Activated CD8-positive, alpha-beta T cell treated with anti-CD3 and anti-CD28 coated beads, Interleukin-2, amount 10 ng/mL, durations not matched to agents 7 days and 5 days (primary cell): ENCODE measurements around the gene PITPNM1. TPM values are rescaled to one million over a fixed set of nuclear protein-coding genes. Genes with fewer than 3 reads are reported as not detected.
"Not testable (repeated sequence)": the region's sequence is repeated elsewhere in the genome, so short reads cannot be mapped to it uniquely, and the experiment has no call there.

Experiments used
- ATAC-seq: fragments of 150-1000 bp; cut with Tn5 transposase; one replicate; pipeline ENCODE4 v1.10.0; 2021; ENCODE audit warnings: moderate library complexity
- CTCF ChIA-PET: fragments of 350-600 bp; sonication (Branson Sonifier 250); formaldehyde crosslinking; loops from one replicate; lab custom pipeline; 2021; ENCODE audit warnings: antibody characterized with exemption; lab: Charles Lee
- POLR2A ChIA-PET: fragments of 350-600 bp; sonication (Branson Sonifier 250); formaldehyde crosslinking; loops from one replicate; lab custom pipeline; 2021; ENCODE audit warnings: antibody characterized with exemption; lab: Charles Lee
- DNase-seq: peaks from one replicate; pipeline ENCODE4 v3.0.0-alpha.2; 2020
- H3K27ac Mint-ChIP-seq: one replicate; pipeline ENCODE4 v1.8.0; 2021; ENCODE audit warnings: mild to moderate bottlenecking, mixed read lengths
- H3K27me3 Mint-ChIP-seq: one replicate; pipeline ENCODE4 v1.8.0; 2021; ENCODE audit warnings: low read depth, mixed read lengths
- H3K36me3 Mint-ChIP-seq: one replicate; pipeline ENCODE4 v1.8.0; 2021; ENCODE audit warnings: low read depth, mixed read lengths
- H3K4me1 Mint-ChIP-seq: one replicate; pipeline ENCODE4 v1.8.0; 2021; ENCODE audit warnings: low read depth, mixed read lengths
- H3K4me3 Mint-ChIP-seq: one replicate; pipeline ENCODE4 v1.8.0; 2021; ENCODE audit warnings: mild to moderate bottlenecking, mixed read lengths
- H3K9me3 Mint-ChIP-seq: one replicate; pipeline ENCODE4 v1.8.0; 2022; ENCODE audit warnings: mixed read lengths; ENCODE audit not compliant: insufficient read depth
- total RNA-seq, 2 experiments: library from RNA; stranded (reverse); gene quantifications; one replicate each; pipeline ENCODE4 v1.2.3, GENCODE V29; 2021

Gene PITPNM1
- total RNA-seq, 2 experiments from 2014 or later, result 110 to 117 TPM

DNA sequence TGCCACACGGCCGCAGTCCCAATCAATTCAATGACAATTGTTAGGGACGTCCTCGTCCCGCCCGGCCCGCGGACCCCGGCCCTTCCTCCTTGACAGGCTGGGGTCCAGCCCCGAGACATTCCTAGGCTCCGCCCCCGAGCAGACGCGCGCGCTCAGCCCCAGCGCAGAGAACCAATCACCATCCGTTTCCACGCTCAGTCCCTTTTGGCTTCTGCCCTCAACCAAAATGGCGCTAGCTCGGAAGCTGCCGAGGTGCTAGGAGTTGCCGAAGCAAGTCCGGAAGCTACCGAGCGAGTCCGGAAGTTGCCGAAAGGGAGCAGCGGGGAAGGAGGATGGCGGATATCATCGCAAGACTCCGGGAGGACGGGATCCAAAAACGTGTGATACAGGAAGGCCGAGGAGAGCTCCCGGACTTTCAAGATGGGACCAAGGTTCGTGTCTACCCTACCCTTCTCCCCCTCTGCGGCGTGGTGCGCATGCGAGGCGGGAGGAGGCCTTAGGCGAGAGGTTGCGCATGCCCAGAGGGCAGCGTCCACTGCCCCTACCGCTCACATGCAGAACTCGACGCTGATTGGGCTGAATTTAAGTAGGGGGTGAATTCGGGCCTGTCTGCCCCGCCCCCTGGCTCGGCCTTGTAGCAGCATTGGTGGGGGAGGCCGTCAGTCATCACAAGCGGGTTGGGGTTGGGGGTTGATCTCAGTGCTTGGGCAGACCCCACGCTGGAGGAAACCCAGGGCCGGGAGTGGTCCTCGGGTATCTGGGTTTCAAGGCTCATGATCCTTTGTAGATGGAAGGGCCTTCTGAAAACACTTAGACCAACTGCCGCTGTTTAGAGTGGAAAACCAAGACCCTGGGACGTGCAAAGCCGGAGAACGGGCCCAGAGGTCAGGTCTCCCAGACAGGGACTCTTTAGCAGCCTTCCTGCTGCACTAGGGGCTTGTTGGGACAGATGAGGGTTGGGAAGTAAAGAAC is 22.1 kb downstream of the PITPNM1 start, which contains the start of gene AIP:
Gene AIP (plus strand): TSS at position 200 of the 972 bp plus-strand sequence. CDS start 133 bp downstream, at position 333.
- POLR2A ChIA-PET, result interaction anchor here (0.5 to 5.0 kb wide), 15 partner anchors 8 to 244 kb away, joined by 3 to 84 read pairs (median 3); partner anchors contain the start of genes GPR152, PITPNM1, PPP1CA and PTPRCAP

DNA sequence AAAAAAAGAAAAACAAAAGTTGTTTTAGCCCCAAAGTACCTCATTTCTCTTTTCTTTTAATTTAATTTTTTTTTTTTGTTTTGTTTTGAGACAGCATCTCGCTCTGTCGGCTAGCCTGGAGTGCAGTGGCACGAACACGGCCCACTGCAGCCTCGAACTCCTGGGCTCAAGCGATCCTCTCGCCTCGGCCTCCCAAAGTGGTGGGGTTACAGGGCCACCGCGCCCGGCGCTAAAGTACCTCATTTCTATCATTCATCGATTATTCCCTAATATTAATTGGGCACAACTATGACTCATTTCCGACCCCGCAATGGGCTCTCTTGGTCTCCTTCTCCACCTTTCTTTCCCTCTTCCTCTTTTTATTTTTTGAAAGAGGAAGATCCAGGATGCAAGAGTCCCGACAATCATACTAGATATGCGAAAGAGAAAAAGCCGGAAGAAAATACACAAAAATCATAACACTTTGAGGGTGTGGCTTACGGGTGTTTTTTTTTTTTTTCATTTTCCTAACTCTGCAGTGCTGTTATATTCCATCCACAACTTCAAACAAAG is 22.8 kb downstream of the PITPNM1 start:
- Mint-ChIP-seq H3K4me3 (peak overlapping the region; percentile 93), H3K9me3 (no peaks in the 10 kb centered on the region), H3K4me1 (peaks cover 46% of the 10 kb centered on the region), H3K27me3 (peaks cover 5% of the 10 kb centered on the region), H3K27ac (peak overlapping the region; percentile 99), H3K36me3 (peaks cover 35% of the 10 kb centered on the region)
- DNase-seq (no peak), ATAC-seq (peak; percentile 6)
- POLR2A ChIA-PET, result interaction anchor here (0.5 to 5.0 kb wide), 12 partner anchors 7 to 243 kb away, joined by 3 to 84 read pairs (median 4); partner anchors contain the start of genes PITPNM1, PPP1CA, PTPRCAP and TBC1D10C
- CTCF ChIA-PET, result interaction anchor here (0.7 to 2.9 kb wide), 7 partner anchors 23 to 131 kb away, joined by 3 to 9 read pairs (median 4); partner anchors contain the start of genes PITPNM1, PPP1CA and PTPRCAP

More for the DNA sequence above, 22.1 kb downstream of the PITPNM1 start, which contains the start of gene AIP:
- DNase-seq, result peak; percentile 99
- Mint-ChIP-seq H3K27ac (peak within 1 kb of the TSS; percentile 99), H3K27me3 (peaks cover 5% of the 10 kb centered on the region), H3K4me3 (peak within 1 kb of the TSS; percentile 93), H3K4me1 (peaks cover 53% of the 10 kb centered on the region), H3K36me3 (peaks cover 43% of the 10 kb centered on the region), H3K9me3 (no peaks in the 10 kb centered on the region)
- CTCF ChIA-PET, result interaction anchor here (0.7 to 2.9 kb wide), 8 partner anchors 14 to 132 kb away, joined by 3 to 9 read pairs (median 4); partner anchors contain the start of genes PITPNM1, PPP1CA, PTPRCAP and TMEM134
- peak; percentile 87 for ATAC-seq

DNA sequence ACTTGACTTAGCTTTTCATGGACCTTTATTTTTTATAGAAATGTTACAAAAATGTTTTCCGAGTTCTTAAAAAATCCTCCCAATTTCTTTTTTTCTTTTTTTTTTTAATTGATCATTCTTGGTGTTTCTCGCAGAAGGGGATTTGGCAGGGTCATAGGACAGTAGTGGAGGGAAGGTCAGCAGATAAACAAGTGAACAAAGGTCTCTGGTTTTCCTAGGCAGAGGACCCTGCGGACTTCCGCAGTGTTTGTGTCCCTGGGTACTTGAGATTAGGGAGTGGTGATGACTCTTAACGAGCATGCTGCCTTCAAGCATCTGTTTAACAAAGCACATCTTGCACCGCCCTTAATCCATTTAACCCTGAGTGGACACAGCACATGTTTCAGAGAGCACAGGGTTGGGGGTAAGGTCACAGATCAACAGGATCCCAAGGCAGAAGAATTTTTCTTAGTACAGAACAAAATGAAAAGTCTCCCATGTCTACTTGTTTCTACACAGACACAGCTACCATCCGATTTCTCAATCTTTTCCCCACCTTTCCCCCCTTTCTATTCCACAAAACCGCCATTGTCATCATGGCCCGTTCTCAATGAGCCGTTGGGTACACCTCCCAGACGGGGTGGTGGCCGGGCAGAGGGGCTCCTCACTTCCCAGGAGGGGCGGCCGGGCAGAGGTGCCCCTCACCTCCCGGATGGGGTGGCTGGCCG is 27.7 kb downstream of the PITPNM1 start:
- ATAC-seq, H3K27ac Mint-ChIP-seq, CTCF ChIA-PET, H3K4me1 Mint-ChIP-seq, H3K27me3 Mint-ChIP-seq, H3K4me3 Mint-ChIP-seq, H3K9me3 Mint-ChIP-seq, H3K36me3 Mint-ChIP-seq, DNase-seq, POLR2A ChIA-PET: not testable (repeated sequence)

DNA sequence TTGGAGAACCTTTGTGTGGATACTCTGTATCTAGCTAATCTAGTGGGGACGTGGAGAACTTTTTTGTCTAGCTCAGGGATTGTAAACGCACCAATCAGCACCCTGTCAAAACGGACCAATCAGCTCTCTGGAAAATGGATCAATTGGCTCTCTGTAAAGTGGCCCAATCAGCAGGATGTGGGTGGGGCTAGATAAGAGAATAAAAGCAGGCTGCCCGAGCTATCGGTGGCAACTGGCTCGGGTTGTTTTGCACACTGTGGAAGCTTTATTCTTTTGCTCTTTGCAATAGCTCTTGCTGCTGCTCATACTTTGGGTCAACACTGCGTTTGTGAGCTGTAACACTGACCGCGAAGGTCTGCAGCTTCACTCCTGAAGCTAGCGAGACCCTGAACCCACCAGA is 28.5 kb downstream of the PITPNM1 start:
- H3K27me3 Mint-ChIP-seq, DNase-seq, H3K36me3 Mint-ChIP-seq, H3K9me3 Mint-ChIP-seq, H3K4me3 Mint-ChIP-seq, H3K27ac Mint-ChIP-seq, ATAC-seq, H3K4me1 Mint-ChIP-seq: not testable (repeated sequence)
- POLR2A ChIA-PET, result interaction anchor here (0.9 kb wide), 1 partner anchor 40 kb away, joined by 3 read pairs; no protein-coding TSS in a partner anchor
- CTCF ChIA-PET, result interaction anchor here (0.8 to 1.4 kb wide), 3 partner anchors 11 to 56 kb away, joined by 3 to 5 read pairs (median 3); partner anchors contain the start of gene RPS6KB2

DNA sequence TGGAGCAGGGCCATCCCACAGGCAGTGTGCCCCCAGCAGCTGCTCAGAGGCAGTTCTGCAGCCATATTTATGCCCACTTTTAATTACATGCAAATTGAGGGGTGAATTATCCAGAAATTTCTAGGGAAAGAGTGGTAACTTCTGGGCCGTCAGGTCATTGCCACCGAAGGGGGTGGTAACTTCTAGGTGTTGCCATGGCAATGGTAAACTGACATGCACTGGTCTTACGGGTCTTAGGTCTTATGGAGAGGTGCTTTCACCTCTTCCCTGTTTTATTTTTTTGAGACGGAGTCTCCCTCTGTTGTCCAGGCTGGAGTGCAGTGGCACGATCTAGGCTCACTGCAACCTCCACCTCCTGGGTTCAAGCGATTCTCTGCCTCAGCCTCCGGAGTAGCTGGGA is 32.3 kb downstream of the PITPNM1 start:
- CTCF ChIA-PET, result no interaction called here
- Mint-ChIP-seq H3K27me3 (peaks cover 3% of the 10 kb centered on the region), H3K9me3 (no peaks in the 10 kb centered on the region), H3K27ac (no peak overlapping the region), H3K36me3 (no peaks in the 10 kb centered on the region), H3K4me1 (peaks cover 11% of the 10 kb centered on the region), H3K4me3 (no peak overlapping the region)
- no peak for DNase-seq
- POLR2A ChIA-PET, result interaction anchor here (0.9 to 8.7 kb wide), 2 partner anchors 8 to 12 kb away, joined by 3 to 70 read pairs; partner anchors contain the start of gene AIP
- no peak for ATAC-seq

DNA sequence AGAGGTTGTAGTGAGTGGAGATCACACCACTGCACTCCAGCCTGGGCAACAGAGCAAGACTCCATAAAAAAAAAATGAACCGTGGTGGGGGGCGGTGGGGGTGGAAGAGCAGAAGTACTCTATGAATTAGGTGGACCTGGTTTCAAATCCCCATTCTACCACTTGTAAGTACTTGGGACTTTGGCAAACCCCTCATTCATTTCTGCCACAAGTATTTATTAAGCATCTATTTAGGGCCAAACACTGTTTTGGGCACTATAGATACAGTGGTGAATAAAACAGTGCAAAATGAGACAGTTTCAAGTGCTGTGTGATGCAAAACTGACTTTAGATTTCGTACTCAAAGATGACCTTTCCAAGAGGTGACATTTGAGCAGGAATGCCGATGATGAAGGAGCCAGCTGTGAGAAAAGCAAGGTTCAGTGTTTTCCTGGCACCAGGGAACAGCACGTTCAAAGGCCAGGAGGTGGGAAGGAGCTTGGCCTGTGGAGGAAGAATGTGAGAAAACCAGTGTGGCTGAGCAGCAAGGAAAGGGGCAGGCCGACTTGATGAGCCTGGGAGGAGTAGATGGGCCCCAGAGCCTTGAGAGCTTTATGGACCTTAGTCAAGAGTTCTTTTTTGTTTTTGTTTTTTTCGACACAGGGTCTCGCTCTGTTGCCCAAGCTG is 34.7 kb downstream of the PITPNM1 start:
- ATAC-seq, result no peak
- no peak overlapping the region for H3K27ac Mint-ChIP-seq
- H3K4me3 Mint-ChIP-seq, result no peak overlapping the region
- peaks cover 29% of the 10 kb centered on the region for H3K4me1 Mint-ChIP-seq
- POLR2A ChIA-PET, result interaction anchor here (0.8 to 8.7 kb wide), 4 partner anchors 14 to 63 kb away, joined by 4 to 103 read pairs (median 37); partner anchors contain the start of genes AIP and PTPRCAP
- CTCF ChIA-PET, result interaction anchor here (0.9 to 3.2 kb wide), 3 partner anchors 11 to 64 kb away, joined by 3 to 21 read pairs (median 6); partner anchors contain the start of gene PTPRCAP
- H3K36me3 Mint-ChIP-seq, result peaks cover under 1% of the 10 kb centered on the region
- no peaks in the 10 kb centered on the region for H3K9me3 Mint-ChIP-seq
- DNase-seq, result no peak
- H3K27me3 Mint-ChIP-seq, result no peaks in the 10 kb centered on the region

DNA sequence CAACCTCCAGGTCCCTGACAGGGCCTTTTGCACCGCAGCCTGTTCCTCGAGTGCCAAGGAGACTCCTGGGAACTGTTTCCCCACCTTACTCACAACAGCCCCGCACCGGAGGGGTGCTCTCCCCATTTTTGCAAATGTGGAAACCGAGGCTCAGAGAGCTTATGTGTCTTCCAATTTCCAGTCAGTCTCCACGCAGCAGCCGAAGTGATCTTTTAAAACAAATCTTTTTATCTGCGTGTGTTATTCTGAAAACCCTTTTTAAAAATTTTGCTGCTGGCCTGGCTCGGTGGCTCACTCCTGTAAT is 35.7 kb downstream of the PITPNM1 start:
- H3K36me3 Mint-ChIP-seq, result peaks cover 4% of the 10 kb centered on the region
- ChIA-PET POLR2A (interaction anchor here (0.7 to 8.7 kb wide), 6 partner anchors 15 to 60 kb away, joined by 3 to 103 read pairs (median 6); partner anchors contain the start of genes AIP and PTPRCAP), CTCF (interaction anchor here (0.6 to 3.2 kb wide), 6 partner anchors 9 to 65 kb away, joined by 3 to 21 read pairs (median 3); partner anchors contain the start of gene PTPRCAP)
- ATAC-seq (no peak), DNase-seq (no peak)
- H3K4me3 Mint-ChIP-seq, result peak overlapping the region; percentile 77
- H3K27ac Mint-ChIP-seq, result peak overlapping the region; percentile 82
- H3K9me3 Mint-ChIP-seq, result no peaks in the 10 kb centered on the region
- H3K4me1 Mint-ChIP-seq, result peaks cover 33% of the 10 kb centered on the region
- H3K27me3 Mint-ChIP-seq, result no peaks in the 10 kb centered on the region

DNA sequence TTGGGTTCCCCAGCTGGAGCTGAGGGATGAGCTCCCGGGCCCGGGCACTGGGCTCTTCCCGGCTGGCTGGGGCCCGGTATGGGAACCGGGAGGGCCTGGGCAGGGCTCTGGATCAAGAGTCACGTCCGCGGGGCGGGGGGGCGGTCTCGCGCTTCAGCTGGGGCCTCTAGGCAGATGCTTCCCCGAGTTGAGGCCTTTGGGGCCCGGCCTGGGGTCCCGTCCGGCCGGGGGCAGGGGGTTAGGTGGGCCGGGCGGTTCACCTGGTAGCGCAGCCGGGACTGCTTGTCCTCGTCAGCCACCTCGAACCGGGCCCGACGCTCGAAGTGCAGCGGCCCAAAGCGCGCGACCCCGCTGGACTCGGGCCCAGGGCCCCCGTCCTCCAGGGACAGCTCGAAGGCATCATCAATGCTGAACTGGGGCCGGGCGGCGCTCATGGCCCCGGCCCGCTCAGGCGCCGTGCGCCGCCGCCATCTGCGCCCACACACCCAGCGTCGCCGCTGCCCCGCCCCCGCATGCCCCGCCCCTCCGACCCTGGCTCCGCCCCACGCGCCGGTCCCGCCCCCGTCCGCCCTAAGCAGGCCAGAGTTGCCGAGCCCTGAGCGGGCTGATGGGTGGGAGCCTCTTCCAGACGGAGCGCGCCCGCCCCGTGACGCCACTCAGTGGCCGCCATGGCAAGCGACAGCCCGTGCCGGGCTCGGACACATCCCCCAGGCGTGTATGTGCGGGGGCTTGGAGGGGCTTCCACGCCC is 36.2 kb downstream of the PITPNM1 start, which contains the start of gene TMEM134:
Gene TMEM134 (minus strand): TSS at position 493 of the 749 bp plus-strand sequence. CDS start 59 bp downstream, at position 434.
- peak within 1 kb of the TSS; percentile 83 for H3K27ac Mint-ChIP-seq
- peak within 1 kb of the TSS; percentile 87 for H3K4me3 Mint-ChIP-seq
- ChIA-PET CTCF (interaction anchor here (0.6 to 3.2 kb wide), 13 partner anchors 10 to 116 kb away, joined by 3 to 21 read pairs (median 4); partner anchors contain the start of genes GPR152, POLD4, PPP1CA and PTPRCAP), POLR2A (interaction anchor here (0.6 to 8.7 kb wide), 8 partner anchors 10 to 146 kb away, joined by 3 to 103 read pairs (median 6); partner anchors contain the start of genes AIP and PTPRCAP)
- peaks cover 38% of the 10 kb centered on the region for H3K4me1 Mint-ChIP-seq
- no peaks in the 10 kb centered on the region for H3K27me3 Mint-ChIP-seq
- H3K9me3 Mint-ChIP-seq, result no peaks in the 10 kb centered on the region
- peaks cover 4% of the 10 kb centered on the region for H3K36me3 Mint-ChIP-seq
- peak; percentile 79 for ATAC-seq
- DNase-seq, result peak; percentile 92

DNA sequence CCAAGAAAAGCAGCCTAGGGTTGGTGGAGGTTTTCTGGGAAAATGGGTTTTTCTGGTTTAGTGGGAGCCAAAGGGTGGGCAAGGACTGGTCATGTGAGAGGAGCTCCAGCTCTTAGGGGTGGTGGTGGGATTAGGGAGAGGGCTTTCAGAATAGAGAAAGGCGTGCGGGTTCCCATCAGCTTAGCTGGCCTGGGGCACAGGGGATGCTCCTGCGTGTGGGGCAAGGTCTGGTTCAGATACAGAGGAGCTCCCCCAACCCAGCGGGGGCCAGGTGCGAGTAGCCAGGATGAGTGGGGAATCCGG is 36.8 kb downstream of the PITPNM1 start:
- H3K27me3 Mint-ChIP-seq, result no peaks in the 10 kb centered on the region
- ChIA-PET CTCF (interaction anchor here (0.6 to 3.2 kb wide), 12 partner anchors 16 to 115 kb away, joined by 3 to 21 read pairs (median 4); partner anchors contain the start of genes GPR152, PITPNM1, POLD4 and PPP1CA), POLR2A (interaction anchor here (0.6 to 8.7 kb wide), 7 partner anchors 9 to 146 kb away, joined by 3 to 103 read pairs (median 6); partner anchors contain the start of genes AIP and PTPRCAP)
- no peaks in the 10 kb centered on the region for H3K9me3 Mint-ChIP-seq
- peaks cover 38% of the 10 kb centered on the region for H3K4me1 Mint-ChIP-seq
- peak; percentile 2 for ATAC-seq
- peaks cover 4% of the 10 kb centered on the region for H3K36me3 Mint-ChIP-seq
- H3K27ac Mint-ChIP-seq, result peak overlapping the region; percentile 83
- peak; percentile 39 for DNase-seq
- peak overlapping the region; percentile 87 for H3K4me3 Mint-ChIP-seq
